Naive B cell (primary cell): ENCODE measurements around the gene KRT73. TPM values are rescaled to one million over a fixed set of nuclear protein-coding genes. Genes with fewer than 3 reads are reported as not detected.

Experiments
- ATAC-seq, 2 donors: fragments of 150-1000 bp; cut with Tn5 transposase; 2 replicates each; pipeline ENCODE4 v1.10.0; 2021; ENCODE audit warnings: low read depth in 2 of 2, mild to moderate bottlenecking in 2 of 2, moderate library complexity in 2 of 2
- DNase-seq: peaks from one replicate; pipeline ENCODE4 v3.0.0; 2022
- H3K27ac Mint-ChIP-seq, 6 donors: one replicate each; pipeline ENCODE4 v1.8.0; 2020 to 2022; ENCODE audit warnings: mild to moderate bottlenecking in 6 of 6, mixed read lengths in 6 of 6, moderate library complexity in 5 of 6, inconsistent platforms in 2 of 6
- H3K27me3 Mint-ChIP-seq, 3 donors: one replicate each; pipeline ENCODE4 v1.8.0; 2021 to 2022; ENCODE audit warnings: mixed read lengths in 3 of 3, mild to moderate bottlenecking in 1 of 3
- H3K36me3 Mint-ChIP-seq, 2 donors: one replicate each; pipeline ENCODE4 v1.8.0; 2020 to 2022; ENCODE audit warnings: mixed read lengths in 2 of 2, inconsistent platforms in 1 of 2, mild to moderate bottlenecking in 1 of 2
- H3K4me1 Mint-ChIP-seq, 3 donors: one replicate each; pipeline ENCODE4 v1.8.0; 2020 to 2022; ENCODE audit warnings: mixed read lengths in 3 of 3, inconsistent platforms in 1 of 3, mild to moderate bottlenecking in 1 of 3, moderate library complexity in 1 of 3
- H3K4me3 Mint-ChIP-seq, 8 donors: one replicate each; pipeline ENCODE4 v1.8.0; 2020 to 2022; ENCODE audit warnings: mild to moderate bottlenecking in 8 of 8, mixed read lengths in 8 of 8, moderate library complexity in 8 of 8, inconsistent platforms in 2 of 8
- H3K9me3 Mint-ChIP-seq, 7 donors: one replicate each; pipeline ENCODE4 v1.8.0; 2020 to 2022; ENCODE audit warnings: mixed read lengths in 7 of 7, mild to moderate bottlenecking in 5 of 7, inconsistent platforms in 2 of 7, moderate library complexity in 1 of 7
- polyA plus RNA-seq, 6 donors: library from polyadenylated mRNA; unstranded; fragments of 300-500 nt; fragmentation: Illumina TruSeq; gene quantifications; one replicate each; pipeline ENCODE4 v1.2.3, GENCODE V29; 2021; ENCODE audit warnings: low read depth in 6 of 6

The KRT73 gene
- polyA plus RNA-seq, result not detected

DNA sequence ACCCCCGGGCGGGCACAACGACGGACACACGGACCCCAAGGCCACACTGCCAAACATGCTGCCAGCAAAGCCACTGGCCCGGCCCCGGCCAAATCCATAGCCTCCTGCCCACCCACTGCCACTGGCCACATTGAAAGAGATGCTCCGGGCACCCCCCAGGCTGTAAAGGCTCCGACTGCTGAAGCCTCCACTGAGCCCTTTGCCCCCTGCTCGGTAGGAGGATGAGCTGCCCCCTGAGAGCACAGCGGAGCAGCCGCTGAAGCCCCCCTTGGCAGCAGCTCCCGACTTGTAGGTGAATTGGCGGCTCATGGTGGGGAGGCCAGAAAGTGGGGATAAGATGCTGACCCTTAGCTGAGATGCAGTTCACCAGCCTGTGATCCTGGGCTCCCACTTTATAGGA is at the start of gene KRT73:
TSS of gene KRT73 (minus strand) at position 344 of the 400 bp plus-strand sequence. CDS start at position 309, 35 bp downstream.
- H3K4me3 Mint-ChIP-seq, result no peak within 1 kb of the TSS
- H3K27ac Mint-ChIP-seq, result no peak within 1 kb of the TSS

DNA sequence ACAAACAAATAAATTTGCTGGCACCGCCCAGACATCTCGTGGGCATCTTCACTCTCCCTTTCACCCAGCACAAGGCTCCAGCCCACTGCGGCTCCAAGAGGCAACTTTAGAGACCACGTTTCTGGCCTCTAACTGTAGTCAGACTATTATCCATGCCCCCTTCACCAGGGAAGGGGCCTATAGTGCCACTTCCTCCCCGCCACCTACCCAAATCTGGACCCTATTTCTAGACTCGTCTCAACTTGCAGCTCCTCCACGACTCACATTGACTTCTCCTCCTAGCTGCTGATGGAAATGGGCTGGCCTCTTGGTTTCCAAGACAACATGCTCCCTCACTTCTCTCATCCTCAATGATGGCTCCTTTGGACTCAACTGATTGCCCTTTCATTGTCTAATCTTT is 49.6 kb upstream of the KRT73 start:
- no peaks in the 10 kb centered on the region for H3K36me3 Mint-ChIP-seq
- no peak overlapping the region for H3K4me3 Mint-ChIP-seq
- H3K27me3 Mint-ChIP-seq, result peaks cover 13 to 37% (median 20%) of the 10 kb centered on the region in 3 donors
- no peak for DNase-seq
- H3K9me3 Mint-ChIP-seq, result no peaks in the 10 kb centered on the region
- H3K27ac Mint-ChIP-seq, result peak overlapping the region in 1 of 6 donors; percentile 69
- H3K4me1 Mint-ChIP-seq, result no peaks in the 10 kb centered on the region
- no peak for ATAC-seq

More for the DNA sequence above, at the start of gene KRT73:
- DNase-seq, result no peak
- Mint-ChIP-seq H3K36me3 (peaks cover 0 to 8% of the 10 kb centered on the region in 2 donors), H3K9me3 (peaks cover 0 to 9% (median 3%) of the 10 kb centered on the region in 7 donors), H3K27me3 (peaks cover 16 to 53% (median 39%) of the 10 kb centered on the region in 3 donors), H3K4me1 (no peaks in the 10 kb centered on the region)
- ATAC-seq, result no peak

DNA sequence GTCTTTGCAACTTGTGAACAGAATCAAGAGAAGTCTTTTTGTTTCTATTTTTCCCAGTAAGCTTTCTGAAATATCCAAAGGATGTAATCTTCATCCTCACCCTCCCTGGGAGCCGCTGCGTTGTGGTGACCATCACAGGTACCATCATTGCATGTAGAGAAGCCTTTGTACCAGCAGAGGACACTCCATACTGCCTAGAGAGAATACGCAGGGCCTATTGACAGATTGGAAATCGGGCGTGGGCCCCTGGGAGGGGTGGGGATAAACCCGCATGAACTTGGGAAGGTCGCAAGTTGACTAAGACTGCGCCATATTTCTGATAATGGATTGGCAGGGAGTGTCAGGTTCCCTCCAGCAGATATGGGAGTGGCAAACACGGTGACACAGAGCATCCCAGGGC is 49.1 kb upstream of the KRT73 start:
- ATAC-seq (no peak), DNase-seq (no peak)
- Mint-ChIP-seq H3K4me3 (no peak overlapping the region), H3K9me3 (no peaks in the 10 kb centered on the region), H3K4me1 (no peaks in the 10 kb centered on the region), H3K27me3 (peaks cover 13 to 40% (median 24%) of the 10 kb centered on the region in 3 donors), H3K36me3 (no peaks in the 10 kb centered on the region), H3K27ac (no peak overlapping the region)

DNA sequence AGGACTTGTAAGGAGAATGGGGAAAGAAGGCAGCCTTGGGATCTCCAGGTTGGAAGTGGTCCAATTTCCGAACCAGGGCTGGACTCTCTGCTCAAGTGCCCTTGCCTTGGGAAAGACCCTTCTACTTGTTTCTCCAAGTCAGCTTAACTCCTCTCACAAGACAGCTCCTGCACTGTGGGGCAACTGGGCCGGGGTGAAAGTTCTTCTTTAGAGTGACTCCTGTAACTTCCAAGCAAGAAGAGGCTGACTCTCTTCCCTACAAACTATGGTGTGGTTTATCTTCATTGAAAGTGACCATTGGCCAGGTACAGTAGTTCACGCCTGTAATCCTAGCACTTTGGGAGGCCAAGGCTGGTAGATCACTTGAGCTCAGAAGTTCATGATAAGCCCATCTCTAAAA is 48.1 kb upstream of the KRT73 start:
- Mint-ChIP-seq H3K4me1 (no peaks in the 10 kb centered on the region), H3K27me3 (peaks cover 13 to 45% (median 29%) of the 10 kb centered on the region in 3 donors), H3K9me3 (no peaks in the 10 kb centered on the region), H3K4me3 (no peak overlapping the region), H3K27ac (no peak overlapping the region), H3K36me3 (no peaks in the 10 kb centered on the region)
- DNase-seq (no peak), ATAC-seq (no peak)

DNA sequence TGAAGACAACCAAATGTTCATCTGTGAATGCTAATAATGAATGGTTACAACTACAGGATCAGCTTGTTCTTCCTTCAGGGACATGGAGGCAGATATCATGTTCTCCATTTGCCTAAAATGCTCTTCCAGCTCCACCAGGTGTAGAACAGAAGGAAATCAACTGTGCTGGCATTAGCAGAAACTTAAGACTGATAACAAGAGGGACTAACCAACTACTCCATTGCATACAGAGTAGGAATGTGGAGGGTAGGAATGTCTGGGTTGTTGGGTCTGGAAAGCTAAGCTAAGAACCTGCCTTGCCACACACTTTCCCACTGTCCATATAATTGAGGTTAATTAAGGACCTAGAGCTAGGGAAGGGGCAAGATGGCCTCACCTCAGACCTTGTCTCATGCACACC is 45.1 kb upstream of the KRT73 start:
- Mint-ChIP-seq H3K9me3 (no peaks in the 10 kb centered on the region), H3K36me3 (no peaks in the 10 kb centered on the region), H3K4me1 (no peaks in the 10 kb centered on the region), H3K4me3 (no peak overlapping the region), H3K27ac (no peak overlapping the region), H3K27me3 (peaks cover 12 to 53% (median 44%) of the 10 kb centered on the region in 3 donors)
- ATAC-seq (no peak), DNase-seq (no peak)

DNA sequence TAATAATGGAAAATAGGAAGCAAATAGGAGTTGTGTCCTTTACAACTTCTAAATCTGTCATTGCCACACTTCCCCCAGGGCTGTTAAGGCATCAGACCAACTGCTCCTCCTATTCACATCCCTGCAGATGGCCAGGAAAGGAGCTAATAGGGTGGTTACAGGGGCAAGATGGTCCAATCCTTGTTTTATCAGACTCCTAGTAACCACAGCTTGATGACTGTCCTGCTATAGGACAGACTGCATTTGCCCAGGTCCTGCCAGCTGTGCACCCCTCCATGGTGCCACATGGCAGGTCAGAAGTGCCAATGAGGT is 44.5 kb upstream of the KRT73 start:
- H3K27me3 Mint-ChIP-seq, result peaks cover 9 to 53% (median 49%) of the 10 kb centered on the region in 3 donors
- peak overlapping the region in 1 of 8 donors; percentile 25 for H3K4me3 Mint-ChIP-seq
- no peaks in the 10 kb centered on the region for H3K36me3 Mint-ChIP-seq
- DNase-seq (no peak), ATAC-seq (no peak)
- no peaks in the 10 kb centered on the region for H3K4me1 Mint-ChIP-seq
- H3K27ac Mint-ChIP-seq, result no peak overlapping the region
- H3K9me3 Mint-ChIP-seq, result no peaks in the 10 kb centered on the region

DNA sequence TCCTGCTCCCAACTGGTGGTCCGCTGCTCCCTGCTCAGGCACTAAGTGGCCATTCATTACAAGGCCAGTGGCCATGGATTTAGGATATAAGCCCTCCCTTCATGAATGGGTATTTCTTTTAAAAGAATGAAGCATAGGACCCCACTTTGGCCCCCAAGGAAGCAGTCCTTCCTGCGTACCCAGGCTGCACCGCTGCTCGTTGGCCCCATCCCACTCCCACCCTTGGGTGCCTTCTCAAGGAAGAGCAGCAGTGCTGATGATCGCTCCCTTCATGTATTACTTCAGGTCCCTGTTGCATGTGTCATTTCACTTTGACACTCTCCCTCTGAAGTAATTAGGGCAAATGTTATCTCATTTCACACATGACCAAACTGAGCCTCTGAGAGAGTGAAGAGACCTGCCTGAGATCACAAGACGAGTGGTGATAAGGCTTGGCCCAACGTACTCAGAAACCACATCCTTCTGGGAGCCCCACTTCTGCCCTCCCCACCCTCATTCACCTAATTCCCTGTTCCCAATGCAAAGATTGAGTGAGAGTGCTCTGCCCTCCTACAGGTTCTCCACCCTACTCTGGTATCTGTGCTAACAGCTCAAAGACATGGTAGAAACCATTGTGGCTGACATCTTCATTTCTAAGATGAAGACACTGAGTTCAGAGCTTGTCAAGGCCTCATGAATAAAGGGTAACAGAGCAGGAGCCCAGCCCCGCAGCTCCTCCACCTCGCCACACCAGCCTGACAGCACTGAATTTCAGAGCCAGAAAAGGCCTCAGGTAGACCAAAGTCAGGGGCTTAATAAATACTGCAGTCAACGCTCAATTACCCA is 43.9 kb upstream of the KRT73 start:
- H3K4me1 Mint-ChIP-seq, result no peaks in the 10 kb centered on the region
- DNase-seq (no peak), ATAC-seq (no peak)
- no peak overlapping the region for H3K4me3 Mint-ChIP-seq
- H3K27me3 Mint-ChIP-seq, result peaks cover 12 to 56% (median 54%) of the 10 kb centered on the region in 3 donors
- H3K27ac Mint-ChIP-seq, result no peak overlapping the region
- H3K9me3 Mint-ChIP-seq, result no peaks in the 10 kb centered on the region
- no peaks in the 10 kb centered on the region for H3K36me3 Mint-ChIP-seq

DNA sequence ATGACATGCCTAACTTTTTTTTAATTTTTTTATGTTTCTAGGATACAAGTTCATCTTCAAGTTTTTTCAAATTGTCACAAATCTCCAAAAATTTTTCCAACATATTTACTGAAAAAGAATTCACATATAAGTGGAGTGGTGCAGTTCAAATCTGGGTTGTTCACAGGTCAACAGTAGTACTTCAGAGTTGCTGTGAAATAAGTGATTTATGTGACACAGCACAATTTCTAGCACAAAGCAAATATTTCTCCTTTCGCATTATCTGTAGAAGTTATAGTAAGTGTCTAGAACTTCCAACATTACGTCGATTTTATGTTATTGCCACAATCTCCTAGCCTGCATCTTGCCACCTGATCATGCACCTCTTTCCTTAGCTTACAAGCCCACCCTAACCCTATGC is 43.3 kb upstream of the KRT73 start:
- Mint-ChIP-seq H3K4me3 (no peak overlapping the region), H3K36me3 (no peaks in the 10 kb centered on the region), H3K4me1 (no peaks in the 10 kb centered on the region), H3K9me3 (no peaks in the 10 kb centered on the region), H3K27ac (no peak overlapping the region), H3K27me3 (peaks cover 13 to 59% (median 56%) of the 10 kb centered on the region in 3 donors)
- DNase-seq, result no peak
- ATAC-seq, result no peak

DNA sequence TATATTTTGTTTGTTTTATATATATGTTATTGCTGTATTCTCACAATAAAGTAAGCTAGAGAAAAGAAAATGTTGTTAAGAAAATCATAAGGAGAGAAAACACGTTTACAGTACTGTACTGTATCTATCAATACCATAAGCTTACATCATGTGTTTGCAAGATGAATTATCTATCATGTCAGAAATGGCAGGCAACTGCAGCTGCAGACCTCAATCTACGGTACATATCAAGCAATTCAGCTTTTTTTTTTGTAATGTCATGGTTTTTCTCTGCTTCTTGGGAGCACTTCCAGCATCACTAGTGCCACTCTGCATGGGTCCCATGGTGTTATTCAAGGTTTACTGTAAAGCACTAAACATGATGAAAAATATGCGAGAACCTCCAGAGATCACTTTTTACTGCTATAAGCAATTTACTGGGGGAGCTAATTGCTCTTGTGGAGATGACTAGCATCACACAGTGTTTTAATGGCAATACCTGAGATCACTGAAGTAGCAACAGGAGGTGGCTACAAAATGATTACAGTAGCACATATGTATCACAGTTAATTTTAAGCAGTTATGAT is 42.7 kb upstream of the KRT73 start:
- H3K27me3 Mint-ChIP-seq, result peaks cover 17 to 63% (median 60%) of the 10 kb centered on the region in 3 donors
- no peaks in the 10 kb centered on the region for H3K36me3 Mint-ChIP-seq
- no peak overlapping the region for H3K4me3 Mint-ChIP-seq
- H3K4me1 Mint-ChIP-seq, result no peaks in the 10 kb centered on the region
- no peaks in the 10 kb centered on the region for H3K9me3 Mint-ChIP-seq
- no peak for DNase-seq
- no peak overlapping the region for H3K27ac Mint-ChIP-seq
- no peak for ATAC-seq

DNA sequence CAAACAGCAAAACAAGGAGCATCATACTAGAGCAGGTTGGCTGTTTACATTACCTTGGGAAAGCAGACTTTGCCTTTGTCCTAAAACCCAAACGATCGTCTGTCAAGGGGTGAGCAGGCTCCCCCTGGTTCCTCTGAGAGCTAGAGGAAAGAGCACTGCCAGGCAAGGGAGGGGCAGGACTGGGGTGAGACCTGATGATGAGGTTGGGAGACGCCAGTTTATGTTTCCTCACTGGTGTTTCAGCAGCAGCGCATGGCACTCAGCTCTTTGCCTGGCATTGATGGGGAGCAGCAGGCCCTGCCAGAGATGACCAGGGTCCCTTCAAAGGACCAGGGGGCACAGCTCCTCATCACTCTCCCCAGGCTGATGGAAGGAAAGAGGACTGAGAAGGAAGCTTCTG is 41.6 kb upstream of the KRT73 start:
- H3K27me3 Mint-ChIP-seq, result peaks cover 17 to 64% (median 62%) of the 10 kb centered on the region in 3 donors
- no peaks in the 10 kb centered on the region for H3K4me1 Mint-ChIP-seq

DNA sequence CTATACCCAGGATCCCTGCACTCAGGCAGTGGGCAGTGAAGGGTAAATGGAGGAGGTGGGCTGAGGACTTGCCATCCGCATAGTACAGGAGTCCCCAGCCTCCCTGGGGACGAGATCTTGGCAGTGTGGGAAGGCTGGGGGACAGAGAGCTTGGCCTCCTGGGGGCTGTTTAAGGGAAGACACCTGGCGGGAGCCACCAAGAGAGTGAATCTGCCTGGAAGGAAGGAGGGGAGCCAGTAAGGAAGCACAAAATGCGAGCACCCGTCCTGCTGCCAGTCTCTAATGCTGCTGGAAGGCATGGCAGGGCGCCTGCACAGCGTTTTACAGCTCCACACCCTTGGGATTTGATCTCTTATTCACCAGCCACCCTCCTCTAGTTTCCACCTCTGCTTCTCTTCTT is 41.0 kb upstream of the KRT73 start:
- Mint-ChIP-seq H3K4me1 (no peaks in the 10 kb centered on the region), H3K27me3 (peaks cover 17 to 69% (median 57%) of the 10 kb centered on the region in 3 donors), H3K27ac (no peak overlapping the region), H3K4me3 (no peak overlapping the region), H3K9me3 (no peaks in the 10 kb centered on the region), H3K36me3 (no peaks in the 10 kb centered on the region)
- DNase-seq, result no peak
- ATAC-seq, result no peak

More for the DNA sequence above, 41.6 kb upstream of the KRT73 start:
- DNase-seq (no peak), ATAC-seq (no peak)
- Mint-ChIP-seq H3K4me3 (no peak overlapping the region), H3K27ac (no peak overlapping the region), H3K9me3 (no peaks in the 10 kb centered on the region), H3K36me3 (no peaks in the 10 kb centered on the region)

DNA sequence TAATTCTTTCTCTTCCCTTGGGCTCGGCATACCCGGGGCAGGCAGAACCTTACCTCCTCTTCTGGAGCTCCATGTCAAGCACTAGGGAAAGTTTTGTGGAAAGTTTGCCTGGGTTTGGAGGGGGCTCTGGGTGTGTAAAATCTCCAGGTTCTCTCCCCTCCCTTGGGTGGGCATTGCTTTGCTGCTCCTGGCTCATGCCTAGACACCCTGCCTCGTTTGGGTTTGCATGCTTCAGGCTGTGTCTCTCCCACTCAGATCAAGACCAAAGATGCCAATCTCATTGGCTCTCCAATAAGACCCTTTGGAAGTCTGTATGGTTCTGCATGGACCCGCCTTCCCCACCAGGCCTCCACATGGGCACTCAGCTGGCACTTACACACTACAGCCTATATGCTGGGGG is 39.8 kb upstream of the KRT73 start:
- H3K4me3 Mint-ChIP-seq, result no peak overlapping the region
- no peak overlapping the region for H3K27ac Mint-ChIP-seq
- no peaks in the 10 kb centered on the region for H3K9me3 Mint-ChIP-seq
- no peaks in the 10 kb centered on the region for H3K4me1 Mint-ChIP-seq
- no peak for DNase-seq
- H3K27me3 Mint-ChIP-seq, result peaks cover 11 to 63% (median 48%) of the 10 kb centered on the region in 3 donors
- H3K36me3 Mint-ChIP-seq, result no peaks in the 10 kb centered on the region
- no peak for ATAC-seq

DNA sequence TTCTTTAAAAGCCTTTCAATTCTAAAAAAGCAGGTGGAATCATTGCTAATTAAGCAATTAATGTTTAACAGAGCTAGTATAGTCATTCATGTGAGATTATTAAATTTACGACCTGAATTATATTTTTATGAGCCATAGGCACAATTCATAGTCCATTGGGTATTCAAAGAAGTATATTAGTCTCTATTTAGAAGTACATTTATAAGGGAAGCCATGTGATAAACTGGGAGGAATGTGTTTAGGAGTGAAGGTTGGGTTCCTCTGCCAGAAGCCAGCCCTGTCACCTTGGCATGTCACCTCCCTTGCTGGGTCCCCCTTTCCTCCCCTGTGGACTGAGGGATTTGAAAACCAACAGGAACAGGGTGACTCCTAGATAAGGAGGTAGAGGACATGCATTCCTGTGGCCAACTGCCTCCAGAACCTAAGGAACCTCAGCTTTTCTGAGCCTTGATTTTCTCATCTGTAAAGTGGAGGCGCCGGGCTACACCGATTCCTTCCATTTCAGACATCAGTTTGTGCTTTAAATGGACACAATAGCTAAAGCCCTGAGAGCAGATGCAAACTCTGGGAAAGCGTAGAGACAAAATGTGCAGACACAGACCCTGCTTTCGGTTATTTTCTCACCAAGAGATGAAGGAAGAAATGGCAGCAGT is 39.0 kb upstream of the KRT73 start:
- Mint-ChIP-seq H3K27ac (no peak overlapping the region), H3K9me3 (peaks cover 0 to 5% (median 0%) of the 10 kb centered on the region in 7 donors), H3K36me3 (no peaks in the 10 kb centered on the region), H3K27me3 (peaks cover 11 to 56% (median 42%) of the 10 kb centered on the region in 3 donors), H3K4me1 (no peaks in the 10 kb centered on the region), H3K4me3 (no peak overlapping the region)
- DNase-seq (no peak), ATAC-seq (no peak)

DNA sequence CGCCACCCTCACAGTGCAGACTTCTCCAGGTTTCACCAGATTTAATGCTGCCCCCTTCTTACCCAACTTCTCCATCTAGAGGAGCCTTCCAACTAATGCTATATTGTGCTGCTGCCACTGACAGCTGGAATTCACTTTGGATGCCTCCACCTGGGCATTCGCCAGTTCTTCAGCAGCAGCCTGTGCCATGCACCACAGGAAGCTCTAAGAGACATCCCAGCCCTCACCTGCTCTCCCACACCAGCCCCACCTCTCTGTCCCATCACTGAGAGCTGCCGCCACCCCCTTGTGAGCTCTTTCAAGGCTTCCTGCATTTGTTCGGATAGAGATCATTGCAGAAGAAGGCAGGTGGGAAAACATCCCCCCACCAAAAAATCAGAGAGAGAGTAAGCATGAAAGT is 38.3 kb upstream of the KRT73 start:
- peaks cover 11 to 53% (median 43%) of the 10 kb centered on the region in 3 donors for H3K27me3 Mint-ChIP-seq
- ATAC-seq, result no peak

More for the DNA sequence above, 38.3 kb upstream of the KRT73 start:
- Mint-ChIP-seq H3K27ac (no peak overlapping the region), H3K4me3 (no peak overlapping the region), H3K36me3 (no peaks in the 10 kb centered on the region), H3K9me3 (peaks cover 0 to 13% (median 0%) of the 10 kb centered on the region in 7 donors), H3K4me1 (no peaks in the 10 kb centered on the region)
- DNase-seq, result no peak
